ENCODE data around the gene LTBP1.

DNA sequence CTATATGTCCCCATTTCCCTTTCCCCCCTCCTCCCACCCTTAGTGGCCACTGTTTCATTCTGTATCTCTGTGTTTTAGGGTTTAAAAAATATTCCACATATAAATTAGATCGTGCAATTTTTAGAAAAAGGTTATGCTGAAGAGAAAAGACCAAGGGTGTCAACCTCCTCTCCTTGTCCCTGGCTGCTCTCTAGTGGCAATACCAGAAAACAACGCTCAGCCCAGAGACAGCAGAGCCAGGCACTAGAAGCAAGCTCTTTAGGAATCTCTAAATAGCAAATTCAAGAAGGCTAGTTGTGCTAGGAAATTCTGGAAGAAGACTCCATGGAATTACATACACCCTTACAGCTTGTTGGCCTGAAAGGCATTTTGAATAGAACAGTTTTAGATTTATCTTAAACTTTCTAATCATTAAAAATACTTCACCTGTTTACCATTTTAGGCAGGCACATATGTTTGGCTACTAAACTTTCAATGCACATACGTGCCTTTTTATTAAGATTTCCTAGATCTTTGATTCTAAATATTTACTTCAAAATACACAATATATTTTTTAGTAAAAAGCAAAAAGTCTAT lies 494.6 kb downstream of the LTBP1 start:
- TF ChIP-seq EZH2 (IDR thresholded peaks at IDR 0.05; ENCODE audit: insufficient read depth, poor library complexity, severe bottlenecking) (no peak), EZH2phosphoT487 (IDR thresholded peaks at IDR 0.05; ENCODE audit: insufficient read depth, low read depth) (no peak)
